Neural cell (in vitro differentiated cells): ENCODE data around the gene LLGL2. TPM values are rescaled to one million over a fixed set of nuclear protein-coding genes. Genes with fewer than 3 reads are reported as not detected.

ENCODE experiments used
- H2AFZ ChIP-seq: fragments of 200-600, 300-800 bp; sonication (generic), shearing (Covaris generic); 2 replicates; pipeline ENCODE4 v1.6.0; 2014; ENCODE audit warnings: low read depth, mild to moderate bottlenecking, antibody characterized with exemption, low read length, moderate library complexity
- H3F3A ChIP-seq: fragments of 200-600 bp; shearing (Covaris generic); 2 replicates; pipeline ENCODE4 v1.6.1; 2016; ENCODE audit warnings: mild to moderate bottlenecking, moderate library complexity, mixed read lengths, antibody characterized with exemption, low read length; ENCODE audit not compliant: insufficient read depth, poor library complexity, severe bottlenecking
- H3K27ac ChIP-seq: fragments of 200-600, 300-800 bp; sonication (generic), shearing (Covaris generic); 2 replicates; pipeline ENCODE4 v1.5.1; 2014; ENCODE audit warnings: mild to moderate bottlenecking, low read length, moderate library complexity
- H3K27me3 ChIP-seq: fragments of 300-800, 200-600 bp; sonication (generic), shearing (Covaris generic); 2 replicates; pipeline ENCODE4 v1.6.0; 2014; ENCODE audit warnings: mild to moderate bottlenecking, low read depth, low read length, moderate library complexity; ENCODE audit not compliant: insufficient read depth
- H3K36me3 ChIP-seq: fragments of 300-800, 200-600 bp; sonication (generic), shearing (Covaris generic); 2 replicates; pipeline ENCODE4 v1.5.1; 2014; ENCODE audit warnings: mild to moderate bottlenecking, antibody characterized with exemption, low read length, moderate library complexity; ENCODE audit not compliant: insufficient read depth
- H3K4me2 ChIP-seq: fragments of 300-800, 200-600 bp; sonication (generic), shearing (Covaris generic); 2 replicates; pipeline ENCODE4 v1.6.0; 2014; ENCODE audit warnings: mild to moderate bottlenecking, low read length
- H3K4me3 ChIP-seq: fragments of 300-800, 200-600 bp; sonication (generic), shearing (Covaris generic); 2 replicates; pipeline ENCODE4 v1.5.1; 2014; ENCODE audit warnings: mild to moderate bottlenecking, low read length, moderate library complexity
- H3K79me2 ChIP-seq: fragments of 200-600 bp; shearing (Covaris generic); replicated peaks from 2 replicates; pipeline ENCODE4 v1.6.0; 2014; ENCODE audit warnings: mild to moderate bottlenecking, low read length, moderate library complexity; ENCODE audit not compliant: insufficient read depth
- H3K9ac ChIP-seq: fragments of 300-800, 200-600 bp; sonication (generic), shearing (Covaris generic); 2 replicates; pipeline ENCODE4 v1.6.1; 2016; ENCODE audit warnings: mild to moderate bottlenecking, low read length, mixed read lengths
- H3K9me2 ChIP-seq: fragments of 200-600 bp; shearing (Covaris generic); 2 replicates; pipeline ENCODE4 v1.6.1; 2016; ENCODE audit warnings: mild to moderate bottlenecking, low read length, mixed read lengths; ENCODE audit not compliant: insufficient read depth
- H3K9me3 ChIP-seq: fragments of 200-600, 300-800 bp; sonication (generic), shearing (Covaris generic); 2 replicates; pipeline ENCODE4 v1.6.1; 2016; ENCODE audit warnings: mild to moderate bottlenecking, mixed run types, low read length, moderate library complexity, mixed read lengths
- H4K20me1 ChIP-seq: fragments of 200-600 bp; shearing (Covaris generic); 2 replicates; pipeline ENCODE4 v1.6.1; 2016; ENCODE audit warnings: mild to moderate bottlenecking, mixed run types; ENCODE audit not compliant: insufficient read depth
- EP300 ChIP-seq: fragments of 450-650 bp; conservative IDR thresholded peaks from 2 replicates; pipeline ENCODE4 v1.6.1; 2014; ENCODE audit warnings: antibody characterized with exemption, mild to moderate bottlenecking, moderate library complexity; ENCODE audit not compliant: poor library complexity, severe bottlenecking
- EZH2 ChIP-seq: fragments of 200-600, 300-800 bp; shearing (Covaris generic), sonication (generic); IDR thresholded peaks from 2 replicates; pipeline ENCODE4 v1.6.1; 2014; ENCODE audit warnings: antibody characterized with exemption, low read length, borderline replicate concordance, mild to moderate bottlenecking; ENCODE audit not compliant: insufficient read depth, poor library complexity, severe bottlenecking
- MXI1 ChIP-seq: fragments of 450-650 bp; conservative IDR thresholded peaks from 2 replicates; pipeline ENCODE4 v1.6.1; 2014; ENCODE audit warnings: antibody characterized with exemption, mild to moderate bottlenecking; ENCODE audit not compliant: poor library complexity, severe bottlenecking
- POLR2AphosphoS5 ChIP-seq: IDR thresholded peaks from 2 replicates; pipeline ENCODE4 v1.6.1; 2012
- RAD21 ChIP-seq: fragments of 450-650 bp; conservative IDR thresholded peaks from 2 replicates; pipeline ENCODE4 v1.6.1; 2014; ENCODE audit warnings: antibody characterized with exemption, mild to moderate bottlenecking, moderate library complexity
- SMC3 ChIP-seq: fragments of 450-650 bp; conservative IDR thresholded peaks from 2 replicates; pipeline ENCODE4 v1.6.1; 2014; ENCODE audit warnings: antibody characterized with exemption, mild to moderate bottlenecking, moderate library complexity; ENCODE audit not compliant: poor library complexity
- TAF1 ChIP-seq: IDR thresholded peaks from 2 replicates; pipeline ENCODE4 v1.6.1; 2012; ENCODE audit warnings: low read depth
- polyA plus RNA-seq: library from polyadenylated mRNA; depleted of rRNA; stranded (reverse); fragments of >200 nt; gene quantifications from 2 replicates; pipeline ENCODE4 v1.2.3, GENCODE V29; 2014
- TF ChIP-seq, protein P1 (sequence below): fragments of 450-650 bp; IDR thresholded peaks from 2 replicates; pipeline ENCODE4 v1.5.1; 2014; ENCODE audit warnings: antibody characterized with exemption, mild to moderate bottlenecking, moderate library complexity; ENCODE audit not compliant: poor library complexity, severe bottlenecking
- TF ChIP-seq, protein P2 (sequence below): IDR thresholded peaks from 2 replicates; pipeline ENCODE4 v1.6.1; 2012; ENCODE audit warnings: borderline replicate concordance

LLGL2 gene
- polyA plus RNA-seq, 1 donor from 2014 or later: 0.95 TPM

DNA sequence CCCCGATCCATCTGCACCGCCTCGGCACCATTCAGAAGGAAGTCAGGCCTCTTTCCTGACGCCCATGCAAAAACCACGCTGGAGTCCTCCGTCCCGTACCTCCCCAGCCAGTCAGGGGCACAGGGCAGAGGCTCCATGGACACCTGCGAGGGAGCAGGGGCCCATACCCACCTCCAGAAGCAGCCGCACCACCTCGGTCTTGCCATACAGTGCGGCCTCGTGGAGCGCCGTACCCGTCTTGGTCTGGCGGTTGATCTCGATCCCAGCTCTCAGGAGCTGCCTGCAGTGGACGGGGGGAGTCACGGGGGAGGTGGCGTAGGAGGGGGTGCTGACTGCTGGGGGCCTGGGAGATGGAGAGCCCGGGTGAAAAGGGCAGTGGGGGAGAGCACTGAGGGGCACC, 19.4 kb upstream of the LLGL2 start:
- Histone ChIP-seq H3K9me3 (no peaks in the 10 kb centered on the region), H3K9me2 (no peaks in the 10 kb centered on the region), H3K27ac (no peak overlapping the region), H3K27me3 (no peaks in the 10 kb centered on the region), H3F3A (no peaks in the 10 kb centered on the region), H3K4me2 (no peak overlapping the region), H2AFZ (no peak overlapping the region), H3K36me3 (no peaks in the 10 kb centered on the region), H4K20me1 (no peaks in the 10 kb centered on the region), H3K79me2 (no peaks in the 10 kb centered on the region), H3K4me3 (no peak overlapping the region), H3K9ac (no peak overlapping the region)
- TF ChIP-seq, protein P1, sequence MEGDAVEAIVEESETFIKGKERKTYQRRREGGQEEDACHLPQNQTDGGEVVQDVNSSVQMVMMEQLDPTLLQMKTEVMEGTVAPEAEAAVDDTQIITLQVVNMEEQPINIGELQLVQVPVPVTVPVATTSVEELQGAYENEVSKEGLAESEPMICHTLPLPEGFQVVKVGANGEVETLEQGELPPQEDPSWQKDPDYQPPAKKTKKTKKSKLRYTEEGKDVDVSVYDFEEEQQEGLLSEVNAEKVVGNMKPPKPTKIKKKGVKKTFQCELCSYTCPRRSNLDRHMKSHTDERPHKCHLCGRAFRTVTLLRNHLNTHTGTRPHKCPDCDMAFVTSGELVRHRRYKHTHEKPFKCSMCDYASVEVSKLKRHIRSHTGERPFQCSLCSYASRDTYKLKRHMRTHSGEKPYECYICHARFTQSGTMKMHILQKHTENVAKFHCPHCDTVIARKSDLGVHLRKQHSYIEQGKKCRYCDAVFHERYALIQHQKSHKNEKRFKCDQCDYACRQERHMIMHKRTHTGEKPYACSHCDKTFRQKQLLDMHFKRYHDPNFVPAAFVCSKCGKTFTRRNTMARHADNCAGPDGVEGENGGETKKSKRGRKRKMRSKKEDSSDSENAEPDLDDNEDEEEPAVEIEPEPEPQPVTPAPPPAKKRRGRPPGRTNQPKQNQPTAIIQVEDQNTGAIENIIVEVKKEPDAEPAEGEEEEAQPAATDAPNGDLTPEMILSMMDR: no peak
- TF ChIP-seq RAD21 (no peak), EP300 (no peak), MXI1 (no peak), POLR2AphosphoS5 (no peak), EZH2 (no peak), TAF1 (no peak), SMC3 (no peak)
- TF ChIP-seq, protein P2, sequence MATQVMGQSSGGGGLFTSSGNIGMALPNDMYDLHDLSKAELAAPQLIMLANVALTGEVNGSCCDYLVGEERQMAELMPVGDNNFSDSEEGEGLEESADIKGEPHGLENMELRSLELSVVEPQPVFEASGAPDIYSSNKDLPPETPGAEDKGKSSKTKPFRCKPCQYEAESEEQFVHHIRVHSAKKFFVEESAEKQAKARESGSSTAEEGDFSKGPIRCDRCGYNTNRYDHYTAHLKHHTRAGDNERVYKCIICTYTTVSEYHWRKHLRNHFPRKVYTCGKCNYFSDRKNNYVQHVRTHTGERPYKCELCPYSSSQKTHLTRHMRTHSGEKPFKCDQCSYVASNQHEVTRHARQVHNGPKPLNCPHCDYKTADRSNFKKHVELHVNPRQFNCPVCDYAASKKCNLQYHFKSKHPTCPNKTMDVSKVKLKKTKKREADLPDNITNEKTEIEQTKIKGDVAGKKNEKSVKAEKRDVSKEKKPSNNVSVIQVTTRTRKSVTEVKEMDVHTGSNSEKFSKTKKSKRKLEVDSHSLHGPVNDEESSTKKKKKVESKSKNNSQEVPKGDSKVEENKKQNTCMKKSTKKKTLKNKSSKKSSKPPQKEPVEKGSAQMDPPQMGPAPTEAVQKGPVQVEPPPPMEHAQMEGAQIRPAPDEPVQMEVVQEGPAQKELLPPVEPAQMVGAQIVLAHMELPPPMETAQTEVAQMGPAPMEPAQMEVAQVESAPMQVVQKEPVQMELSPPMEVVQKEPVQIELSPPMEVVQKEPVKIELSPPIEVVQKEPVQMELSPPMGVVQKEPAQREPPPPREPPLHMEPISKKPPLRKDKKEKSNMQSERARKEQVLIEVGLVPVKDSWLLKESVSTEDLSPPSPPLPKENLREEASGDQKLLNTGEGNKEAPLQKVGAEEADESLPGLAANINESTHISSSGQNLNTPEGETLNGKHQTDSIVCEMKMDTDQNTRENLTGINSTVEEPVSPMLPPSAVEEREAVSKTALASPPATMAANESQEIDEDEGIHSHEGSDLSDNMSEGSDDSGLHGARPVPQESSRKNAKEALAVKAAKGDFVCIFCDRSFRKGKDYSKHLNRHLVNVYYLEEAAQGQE: no peak

DNA sequence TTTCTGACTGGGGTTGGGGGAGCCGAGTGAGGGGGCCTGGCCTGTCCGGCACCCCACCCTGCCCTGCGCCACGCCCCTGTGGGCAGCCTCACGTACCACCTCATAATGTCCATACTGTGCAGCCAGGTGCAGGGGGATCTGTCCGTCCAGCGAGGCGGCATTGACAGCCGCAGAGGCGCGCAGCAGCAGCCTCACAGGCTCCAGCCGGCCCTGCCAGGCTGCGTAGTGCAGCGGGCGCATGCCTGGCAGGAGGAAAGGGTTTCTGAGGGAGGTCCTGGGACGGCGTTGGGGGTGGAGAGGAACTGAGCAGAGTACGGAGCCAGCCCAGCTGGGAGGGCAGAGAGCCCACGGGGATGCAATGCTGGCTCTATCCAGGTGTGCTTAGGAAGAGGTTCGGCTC, 18.6 kb upstream of the LLGL2 start:
- H3K27ac ChIP-seq: no peak overlapping the region
- H3K4me3 ChIP-seq: no peak overlapping the region
- H3K9ac ChIP-seq: no peak overlapping the region
- H2AFZ ChIP-seq: no peak overlapping the region
- H3F3A ChIP-seq: no peaks in the 10 kb centered on the region
- H3K27me3 ChIP-seq: no peaks in the 10 kb centered on the region
- no peak overlapping the region for H3K4me2 ChIP-seq
- no peaks in the 10 kb centered on the region for H3K79me2 ChIP-seq
- no peak for TF ChIP-seq TAF1
- TF ChIP-seq, protein P2: no peak
- TF ChIP-seq POLR2AphosphoS5: no peak
- TF ChIP-seq EZH2: no peak
- no peak for TF ChIP-seq RAD21
- TF ChIP-seq, protein P1: no peak
- TF ChIP-seq EP300: no peak
- no peak for TF ChIP-seq SMC3
- no peak for TF ChIP-seq MXI1
- no peaks in the 10 kb centered on the region for H3K36me3 ChIP-seq
- H3K9me3 ChIP-seq: no peaks in the 10 kb centered on the region
- H3K9me2 ChIP-seq: no peaks in the 10 kb centered on the region
- no peaks in the 10 kb centered on the region for H4K20me1 ChIP-seq
